GM21737 (cell line): ENCODE data around the gene SLC6A9.

Source experiments
- ATAC-seq: cut with Tn5 transposase; IDR thresholded peaks from one replicate; pipeline ENCODE4 v1.9.1; 2021; ENCODE audit warnings: mild to moderate bottlenecking, moderate library complexity; ENCODE audit not compliant: unreplicated experiment

SLC6A9 gene

GRCh38 chr1:44008259-44008658, 23.0 kb downstream of the SLC6A9 start:
- ATAC-seq: no peak

GRCh38 chr1:44002606-44003157, 28.6 kb downstream of the SLC6A9 start:
- no peak for ATAC-seq

- no peak for ATAC-seq
Observed at GRCh38 chr1:44002165-44002564, 29.1 kb downstream of the SLC6A9 start.

- no peak for ATAC-seq
Observed at GRCh38 chr1:44000122-44000665, 31.1 kb downstream of the SLC6A9 start.

- ATAC-seq: no peak
Observed at GRCh38 chr1:43999455-43999854, 31.8 kb downstream of the SLC6A9 start.

GRCh38 chr1:43998000-43998378, 33.3 kb downstream of the SLC6A9 start:
- ATAC-seq: no peak

GRCh38 chr1:43997295-43997999, 33.8 kb downstream of the SLC6A9 start:
- ATAC-seq: no peak

- no peak for ATAC-seq
Observed at GRCh38 chr1:43996733-43997115, 34.5 kb downstream of the SLC6A9 start.

GRCh38 chr1:43995984-43996732, 35.1 kb downstream of the SLC6A9 start:
- ATAC-seq: no peak

GRCh38 chr1:43994794-43995790, 36.2 kb downstream of the SLC6A9 start:
- ATAC-seq: no peak

- ATAC-seq: no peak
Observed at GRCh38 chr1:43994071-43994470, 37.2 kb downstream of the SLC6A9 start.

GRCh38 chr1:43993206-43993914, 37.9 kb downstream of the SLC6A9 start:
- no peak for ATAC-seq

- no peak for ATAC-seq
Observed at GRCh38 chr1:43992232-43992995, 38.8 kb downstream of the SLC6A9 start.

- ATAC-seq: peak; percentile 72
Observed at GRCh38 chr1:43991476-43992231, 39.6 kb downstream of the SLC6A9 start, which contains the start of gene CCDC24. Gene CCDC24 (plus strand): TSS chr1:43991599. CDS start chr1:43991879, 280 bp downstream.

GRCh38 chr1:43991200-43991475, 40.1 kb downstream of the SLC6A9 start:
- ATAC-seq: no peak

GRCh38 chr1:43990271-43991199, 40.7 kb downstream of the SLC6A9 start:
- no peak for ATAC-seq

GRCh38 chr1:43987159-43987902, 43.9 kb downstream of the SLC6A9 start:
- no peak for ATAC-seq
